T-helper 22 cell (primary cell): ENCODE data around the gene AFF4.

ENCODE experiments used
- DNase-seq: peaks from one replicate; pipeline ENCODE4 v3.0.0-alpha.2; 2020; ENCODE audit warnings: low read depth

AFF4 gene

GRCh38 chr5:132826424-132827082, 136.9 kb downstream of the AFF4 start:
- DNase-seq = no peak

DNA sequence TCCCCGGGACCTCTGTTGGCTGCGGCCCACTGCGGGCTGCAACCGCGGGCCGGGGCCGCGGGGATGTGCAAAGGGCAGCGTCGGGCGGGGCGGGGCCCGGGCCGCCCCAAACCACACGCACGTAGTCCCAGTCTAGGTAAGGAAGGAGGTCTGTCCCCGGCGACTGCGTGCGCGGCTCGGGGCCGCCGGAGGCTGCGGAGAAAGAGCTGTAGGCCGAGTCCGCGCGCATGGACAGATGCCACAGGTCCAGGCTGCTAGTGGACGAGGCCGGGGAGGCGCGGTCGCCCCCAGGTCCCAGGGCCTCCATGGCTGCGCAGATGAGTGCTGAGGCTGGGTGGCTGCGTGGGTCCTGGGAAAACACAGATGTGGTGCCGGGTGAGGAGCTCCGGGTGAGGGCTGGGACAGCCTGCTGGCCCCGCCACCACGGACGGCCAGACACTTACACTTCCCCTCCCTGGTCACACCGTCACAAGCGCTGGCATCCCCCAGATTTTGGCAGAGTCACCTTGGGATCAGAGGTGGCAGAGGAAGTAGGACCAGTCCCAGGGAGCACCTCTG, 137.5 kb downstream of the AFF4 start:
- no peak for DNase-seq
